Measurements from ENCODE around the gene KANSL1. TPM values are rescaled to one million over a fixed set of nuclear protein-coding genes. Genes with fewer than 3 reads are reported as not detected.

KANSL1 gene
- total RNA-seq, 4 donors from 2014 or later: 57.7 to 91.2 (median 75.1) TPM

DNA sequence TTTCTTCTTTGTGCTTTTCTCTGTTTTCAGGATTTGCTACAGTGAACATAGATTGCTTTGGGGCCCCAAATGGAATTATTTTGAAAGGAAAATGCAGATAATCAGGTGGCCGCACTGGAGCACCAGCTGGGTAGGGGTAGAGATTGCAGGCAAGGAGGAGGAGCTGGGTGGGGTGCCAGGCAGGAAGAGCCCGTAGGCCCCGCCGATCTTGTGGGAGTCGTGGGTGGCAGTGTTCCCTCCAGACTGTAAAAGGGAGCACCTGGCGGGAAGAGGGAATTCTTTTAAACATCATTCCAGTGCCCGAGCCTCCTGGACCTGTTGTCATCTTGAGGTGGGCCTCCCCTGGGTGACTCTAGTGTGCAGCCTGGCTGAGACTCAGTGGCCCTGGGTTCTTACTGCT is 192.9 kb downstream of the KANSL1 start:
- Histone ChIP-seq H3K36me3 (no peaks in the 10 kb centered on the region), H3K27me3 (no peaks in the 10 kb centered on the region), H3K9me3 (no peaks in the 10 kb centered on the region), H3K27ac (no peak overlapping the region), H3K4me3 (no peak overlapping the region), H3K4me1 (peaks cover 0 to 21% (median 8%) of the 10 kb centered on the region in 3 donors)
- WGBS, 2 donors (ENCODE audit: low coverage in 1 of 2): 100% methylated on average over 1 of the region's 7 CpGs; no CpG with 5 or more reads in 1 of the 2 donors
- TF ChIP-seq EP300 (IDR thresholded peaks at IDR 0.05) (no peak), POLR2AphosphoS5 (IDR thresholded peaks at IDR 0.05) (no peak), POLR2A (IDR thresholded peaks at IDR 0.05) (no peak)
- TF ChIP-seq, protein P1, sequence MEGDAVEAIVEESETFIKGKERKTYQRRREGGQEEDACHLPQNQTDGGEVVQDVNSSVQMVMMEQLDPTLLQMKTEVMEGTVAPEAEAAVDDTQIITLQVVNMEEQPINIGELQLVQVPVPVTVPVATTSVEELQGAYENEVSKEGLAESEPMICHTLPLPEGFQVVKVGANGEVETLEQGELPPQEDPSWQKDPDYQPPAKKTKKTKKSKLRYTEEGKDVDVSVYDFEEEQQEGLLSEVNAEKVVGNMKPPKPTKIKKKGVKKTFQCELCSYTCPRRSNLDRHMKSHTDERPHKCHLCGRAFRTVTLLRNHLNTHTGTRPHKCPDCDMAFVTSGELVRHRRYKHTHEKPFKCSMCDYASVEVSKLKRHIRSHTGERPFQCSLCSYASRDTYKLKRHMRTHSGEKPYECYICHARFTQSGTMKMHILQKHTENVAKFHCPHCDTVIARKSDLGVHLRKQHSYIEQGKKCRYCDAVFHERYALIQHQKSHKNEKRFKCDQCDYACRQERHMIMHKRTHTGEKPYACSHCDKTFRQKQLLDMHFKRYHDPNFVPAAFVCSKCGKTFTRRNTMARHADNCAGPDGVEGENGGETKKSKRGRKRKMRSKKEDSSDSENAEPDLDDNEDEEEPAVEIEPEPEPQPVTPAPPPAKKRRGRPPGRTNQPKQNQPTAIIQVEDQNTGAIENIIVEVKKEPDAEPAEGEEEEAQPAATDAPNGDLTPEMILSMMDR (IDR thresholded peaks at IDR 0.05): no peak
- no peak for ATAC-seq

DNA sequence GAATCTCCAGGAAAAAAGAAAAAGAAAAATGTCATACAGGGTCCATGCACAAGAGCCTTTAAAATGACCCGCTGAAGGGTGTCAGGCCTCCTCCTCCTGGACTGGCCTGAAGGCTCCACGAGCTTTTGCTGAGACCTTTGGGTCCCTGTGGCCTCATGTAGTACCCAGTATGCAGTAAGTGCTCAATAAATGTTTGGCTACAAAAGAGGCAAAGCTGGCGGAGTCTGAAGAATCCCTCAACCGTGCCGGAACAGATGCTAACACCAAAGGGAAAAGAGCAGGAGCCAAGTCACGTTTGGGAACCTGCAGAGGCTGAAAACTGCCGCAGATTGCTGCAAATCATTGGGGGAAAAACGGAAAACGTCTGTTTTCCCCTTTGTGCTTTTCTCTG is 193.3 kb downstream of the KANSL1 start:
- Histone ChIP-seq H3K4me3 (no peak overlapping the region), H3K27ac (no peak overlapping the region), H3K4me1 (peaks cover 0 to 21% (median 8%) of the 10 kb centered on the region in 3 donors), H3K9me3 (no peaks in the 10 kb centered on the region), H3K36me3 (no peaks in the 10 kb centered on the region), H3K27me3 (no peaks in the 10 kb centered on the region)
- no peak for ATAC-seq
- TF ChIP-seq POLR2AphosphoS5 (IDR thresholded peaks at IDR 0.05) (no peak), POLR2A (IDR thresholded peaks at IDR 0.05) (no peak), EP300 (IDR thresholded peaks at IDR 0.05) (no peak)
- TF ChIP-seq, protein P1 (IDR thresholded peaks at IDR 0.05): no peak
- WGBS, 2 donors (ENCODE audit: low coverage in 1 of 2): 72 to 73% methylated on average over 7 to 9 of the region's 9 CpGs

DNA sequence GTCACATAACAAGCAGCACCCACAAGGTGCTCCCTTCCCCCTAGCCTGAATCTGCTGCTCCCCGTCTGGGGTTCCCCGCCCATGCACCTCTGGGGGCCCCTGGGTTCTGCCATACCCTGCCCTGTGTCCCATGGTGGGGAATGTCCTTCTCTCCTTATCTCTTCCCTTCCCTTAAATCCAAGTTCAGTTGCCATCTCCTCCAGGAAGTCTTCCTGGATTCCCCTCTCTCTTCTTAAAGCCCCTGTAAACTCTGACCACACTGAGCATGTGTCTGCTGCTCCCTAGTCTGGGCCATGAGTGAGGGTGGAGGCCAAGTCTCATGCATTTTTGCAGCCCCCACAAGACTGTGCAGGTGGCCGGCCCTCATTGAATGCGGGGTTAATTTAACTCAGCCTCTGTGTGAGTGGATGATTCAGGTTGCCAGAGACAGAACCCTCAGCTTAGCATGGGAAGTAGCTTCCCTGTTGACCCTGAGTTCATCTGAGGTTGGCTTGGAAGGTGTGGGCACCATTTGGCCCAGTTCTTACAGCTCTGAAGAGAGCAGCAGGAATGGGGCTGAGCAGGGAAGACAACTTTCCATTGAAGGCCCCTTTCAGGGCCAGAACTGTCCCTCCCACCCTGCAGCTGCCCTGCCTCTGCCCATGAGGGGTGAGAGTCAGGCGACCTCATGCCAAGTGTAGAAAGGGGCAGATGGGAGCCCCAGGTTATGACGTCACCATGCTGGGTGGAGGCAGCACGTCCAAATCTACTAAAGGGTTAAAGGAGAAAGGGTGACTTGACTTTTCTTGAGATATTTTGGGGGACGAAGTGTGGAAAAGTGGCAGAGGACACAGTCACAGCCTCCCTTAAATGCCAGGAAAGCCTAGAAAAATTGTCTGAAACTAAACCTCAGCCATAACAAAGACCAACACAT is 194.0 kb downstream of the KANSL1 start, which contains the start of gene STH:
TSS of gene STH (plus strand) at position 264 of the 913 bp plus-strand sequence. CDS start at position 294, 30 bp downstream.
- Histone ChIP-seq H3K27ac (no peak within 1 kb of the TSS), H3K9me3 (no peaks in the 10 kb centered on the region), H3K27me3 (no peaks in the 10 kb centered on the region), H3K4me3 (no peak within 1 kb of the TSS), H3K36me3 (no peaks in the 10 kb centered on the region), H3K4me1 (peaks cover 0 to 20% (median 8%) of the 10 kb centered on the region in 3 donors)
- TF ChIP-seq EP300 (IDR thresholded peaks at IDR 0.05) (no peak), POLR2AphosphoS5 (IDR thresholded peaks at IDR 0.05) (no peak), POLR2A (IDR thresholded peaks at IDR 0.05) (no peak)
- TF ChIP-seq, protein P1 (IDR thresholded peaks at IDR 0.05): no peak
- ATAC-seq: no peak
- WGBS, 2 donors (ENCODE audit: low coverage in 1 of 2): 52 to 78% methylated on average over 2 to 4 of the region's 8 CpGs

DNA sequence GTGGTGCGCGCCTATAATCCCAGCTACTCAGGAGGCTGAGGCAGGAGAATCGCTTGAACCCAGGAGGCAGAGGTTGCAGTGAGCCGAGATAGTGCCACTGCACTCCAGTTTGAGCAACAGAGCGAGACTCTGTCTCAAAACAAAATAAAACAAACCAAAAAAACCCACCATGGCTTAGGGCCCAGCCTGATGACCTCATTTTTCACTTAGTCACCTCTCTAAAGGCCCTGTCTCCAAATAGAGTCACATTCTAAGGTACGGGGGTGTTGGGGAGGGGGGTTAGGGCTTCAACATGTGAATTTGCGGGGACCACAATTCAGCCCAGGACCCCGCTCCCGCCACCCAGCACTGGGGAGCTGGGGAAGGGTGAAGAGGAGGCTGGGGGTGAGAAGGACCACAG is 195.6 kb downstream of the KANSL1 start:
- no peaks in the 10 kb centered on the region for H3K9me3 ChIP-seq
- no peak overlapping the region for H3K27ac ChIP-seq
- TF ChIP-seq, protein P1 (IDR thresholded peaks at IDR 0.05): no peak
- TF ChIP-seq EP300 (IDR thresholded peaks at IDR 0.05) (no peak), POLR2AphosphoS5 (IDR thresholded peaks at IDR 0.05) (no peak), POLR2A (IDR thresholded peaks at IDR 0.05) (no peak)
- H3K4me3 ChIP-seq: no peak overlapping the region
- peaks cover 0 to 4% (median 0%) of the 10 kb centered on the region in 3 donors for H3K4me1 ChIP-seq
- WGBS, 2 donors (ENCODE audit: low coverage in 1 of 2): 83 to 85% methylated on average over 5 of the region's 9 CpGs
- H3K27me3 ChIP-seq: no peaks in the 10 kb centered on the region
- H3K36me3 ChIP-seq: no peaks in the 10 kb centered on the region
- ATAC-seq: no peak

Measured in gastroesophageal sphincter (tissue), 4 donors.